ENCODE measurements around the gene JADE2.
A peak's percentile ranks its signal among the peaks of the same experiment; 100 is the strongest.
"Not testable (repeated sequence)": the region's sequence is repeated elsewhere in the genome, so short reads cannot be mapped to it uniquely, and the experiment has no call there.

The JADE2 gene

GRCh38 chr5:134524826-134525682, at the start of gene JADE2:
JADE2 (plus strand) TSS chr5:134525670; CDS start chr5:134535858, 10,188 bp downstream.
- DNase-seq, result peak; percentile 87 to 98 (median 91)

GRCh38 chr5:134477462-134478245, 47.8 kb upstream of the JADE2 start:
- DNase-seq, result no peak

GRCh38 chr5:134479839-134480238, 45.6 kb upstream of the JADE2 start:
- DNase-seq, result no peak

- DNase-seq, result no peak
These were observed 36.1 kb upstream of the JADE2 start for GRCh38 chr5:134489227-134489944.

GRCh38 chr5:134490255-134490924, 35.1 kb upstream of the JADE2 start:
- no peak for DNase-seq

- no peak for DNase-seq
These were observed 34.6 kb upstream of the JADE2 start for GRCh38 chr5:134490925-134491271.

- DNase-seq, result no peak
These were observed 33.5 kb upstream of the JADE2 start for GRCh38 chr5:134491841-134492442.

- DNase-seq, result no peak
These were observed 32.9 kb upstream of the JADE2 start for GRCh38 chr5:134492568-134492967.

GRCh38 chr5:134493461-134494055, 31.9 kb upstream of the JADE2 start:
- DNase-seq, result no peak

- DNase-seq, result no peak
These were observed 30.7 kb upstream of the JADE2 start for GRCh38 chr5:134494780-134495179.

GRCh38 chr5:134499905-134500304, 25.6 kb upstream of the JADE2 start:
- not testable (repeated sequence) for DNase-seq

GRCh38 chr5:134500699-134501430, 24.6 kb upstream of the JADE2 start:
- no peak for DNase-seq

- DNase-seq, result no peak
These were observed 23.2 kb upstream of the JADE2 start for GRCh38 chr5:134502259-134502658.

- DNase-seq, result peak in 2 of 6 experiments; percentile 21 to 29
These were observed 22.2 kb upstream of the JADE2 start for GRCh38 chr5:134503088-134503936.

- DNase-seq, result no peak
These were observed 21.5 kb upstream of the JADE2 start for GRCh38 chr5:134503937-134504437.

- DNase-seq, result no peak
These were observed 20.7 kb upstream of the JADE2 start for GRCh38 chr5:134504629-134505300.

GRCh38 chr5:134506054-134507039, 19.1 kb upstream of the JADE2 start:
- no peak for DNase-seq

GRCh38 chr5:134507452-134507851, 18.0 kb upstream of the JADE2 start:
- no peak for DNase-seq

All from stimulated activated naive CD4-positive, alpha-beta T cell (primary cell).